Endothelial cell (in vitro differentiated cells): ENCODE data around the gene PLXNA1. TPM values are rescaled to one million over a fixed set of nuclear protein-coding genes. Genes with fewer than 3 reads are reported as not detected.

Experiments
- DNase-seq: peaks from one replicate; pipeline ENCODE4 v3.0.0; 2021; ENCODE audit warnings: low spot score
- H3K27ac Mint-ChIP-seq: one replicate; pipeline ENCODE4 v1.8.0; 2021; ENCODE audit warnings: mixed read lengths, inconsistent platforms; ENCODE audit not compliant: unreplicated experiment
- H3K27me3 Mint-ChIP-seq: one replicate; pipeline ENCODE4 v1.8.0; 2021; ENCODE audit warnings: mild to moderate bottlenecking, moderate library complexity, mixed read lengths, inconsistent platforms; ENCODE audit not compliant: unreplicated experiment
- H3K36me3 Mint-ChIP-seq: one replicate; pipeline ENCODE4 v1.8.0; 2021; ENCODE audit warnings: mild to moderate bottlenecking, low read depth, mixed read lengths, inconsistent platforms; ENCODE audit not compliant: unreplicated experiment
- H3K4me1 Mint-ChIP-seq: one replicate; pipeline ENCODE4 v1.8.0; 2021; ENCODE audit warnings: mild to moderate bottlenecking, mixed read lengths, inconsistent platforms; ENCODE audit not compliant: unreplicated experiment
- H3K4me3 Mint-ChIP-seq: one replicate; pipeline ENCODE4 v1.8.0; 2021; ENCODE audit warnings: mild to moderate bottlenecking, mixed read lengths, inconsistent platforms; ENCODE audit not compliant: unreplicated experiment
- H3K9me3 Mint-ChIP-seq: one replicate; pipeline ENCODE4 v1.8.0; 2021; ENCODE audit warnings: mixed read lengths, inconsistent platforms; ENCODE audit not compliant: unreplicated experiment
- total RNA-seq: library from RNA; stranded (reverse); fragmentation: NEBNext Ultra II Directional; extraction: Animal tissue kit (Norgen Biotek cat#: 25700); gene quantifications from one replicate; pipeline ENCODE4 v1.2.1, GENCODE V29; 2021; ENCODE audit not compliant: unreplicated experiment
- TF ChIP-seq, protein P1 (sequence below): fragments of 200-600 bp; sonication (generic); IDR thresholded peaks from one replicate; pipeline ENCODE4 v1.5.0; 2021; ENCODE audit warnings: antibody characterized with exemption; ENCODE audit not compliant: unreplicated experiment

Gene PLXNA1
- total RNA-seq, 1 donor from 2014 or later, result 31.8 TPM

DNA sequence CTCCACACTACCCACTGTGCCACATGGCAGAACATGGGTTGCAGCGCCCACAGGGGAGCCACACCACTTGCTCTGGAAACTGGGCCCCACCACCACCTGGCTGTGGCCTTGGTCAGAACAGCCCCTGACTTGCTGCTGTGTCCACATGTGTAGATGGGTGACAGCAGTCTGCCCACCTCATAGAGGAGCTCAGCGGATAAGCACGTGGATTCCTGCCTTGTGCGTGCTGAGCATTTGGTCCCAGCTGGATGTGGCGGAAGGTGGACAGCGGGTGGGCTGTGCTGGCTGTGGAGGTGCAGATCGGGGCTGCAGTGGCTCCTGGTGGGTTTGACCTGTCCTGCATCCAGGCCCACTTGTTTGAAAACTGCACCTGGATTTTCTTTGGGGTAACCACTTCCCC lies 6.0 kb upstream of the PLXNA1 start:
- DNase-seq, result no peak
- H3K9me3 Mint-ChIP-seq, result no peaks in the 10 kb centered on the region

DNA sequence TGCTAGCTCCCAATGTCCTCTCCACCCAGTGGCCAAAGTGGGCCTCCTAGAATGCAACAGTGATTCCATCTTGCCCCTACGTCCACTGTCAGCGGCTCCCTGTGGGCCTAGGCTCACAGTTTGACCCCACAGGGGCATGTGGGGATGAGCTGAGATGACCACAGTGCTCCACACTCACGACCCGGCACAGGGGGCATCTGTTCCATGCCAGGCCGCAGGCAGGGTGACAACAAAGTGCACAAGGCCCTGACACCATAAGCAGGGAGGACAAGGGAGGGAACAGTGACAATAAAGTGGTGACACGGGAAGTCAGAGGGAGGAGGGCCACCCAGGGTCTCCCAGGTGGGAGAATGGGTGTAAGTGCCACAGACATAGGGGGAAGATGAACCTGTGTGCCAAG lies 5.1 kb upstream of the PLXNA1 start:
- H3K36me3 Mint-ChIP-seq, result no peaks in the 10 kb centered on the region
- H3K4me1 Mint-ChIP-seq, result peaks cover 4% of the 10 kb centered on the region

More for the DNA sequence above, 6.0 kb upstream of the PLXNA1 start:
- H3K4me1 Mint-ChIP-seq, result peaks cover 4% of the 10 kb centered on the region
- TF ChIP-seq, protein P1, sequence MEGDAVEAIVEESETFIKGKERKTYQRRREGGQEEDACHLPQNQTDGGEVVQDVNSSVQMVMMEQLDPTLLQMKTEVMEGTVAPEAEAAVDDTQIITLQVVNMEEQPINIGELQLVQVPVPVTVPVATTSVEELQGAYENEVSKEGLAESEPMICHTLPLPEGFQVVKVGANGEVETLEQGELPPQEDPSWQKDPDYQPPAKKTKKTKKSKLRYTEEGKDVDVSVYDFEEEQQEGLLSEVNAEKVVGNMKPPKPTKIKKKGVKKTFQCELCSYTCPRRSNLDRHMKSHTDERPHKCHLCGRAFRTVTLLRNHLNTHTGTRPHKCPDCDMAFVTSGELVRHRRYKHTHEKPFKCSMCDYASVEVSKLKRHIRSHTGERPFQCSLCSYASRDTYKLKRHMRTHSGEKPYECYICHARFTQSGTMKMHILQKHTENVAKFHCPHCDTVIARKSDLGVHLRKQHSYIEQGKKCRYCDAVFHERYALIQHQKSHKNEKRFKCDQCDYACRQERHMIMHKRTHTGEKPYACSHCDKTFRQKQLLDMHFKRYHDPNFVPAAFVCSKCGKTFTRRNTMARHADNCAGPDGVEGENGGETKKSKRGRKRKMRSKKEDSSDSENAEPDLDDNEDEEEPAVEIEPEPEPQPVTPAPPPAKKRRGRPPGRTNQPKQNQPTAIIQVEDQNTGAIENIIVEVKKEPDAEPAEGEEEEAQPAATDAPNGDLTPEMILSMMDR, result no peak
- H3K4me3 Mint-ChIP-seq, result no peak overlapping the region
- peaks cover 14% of the 10 kb centered on the region for H3K27me3 Mint-ChIP-seq
- no peak overlapping the region for H3K27ac Mint-ChIP-seq
- H3K36me3 Mint-ChIP-seq, result no peaks in the 10 kb centered on the region

DNA sequence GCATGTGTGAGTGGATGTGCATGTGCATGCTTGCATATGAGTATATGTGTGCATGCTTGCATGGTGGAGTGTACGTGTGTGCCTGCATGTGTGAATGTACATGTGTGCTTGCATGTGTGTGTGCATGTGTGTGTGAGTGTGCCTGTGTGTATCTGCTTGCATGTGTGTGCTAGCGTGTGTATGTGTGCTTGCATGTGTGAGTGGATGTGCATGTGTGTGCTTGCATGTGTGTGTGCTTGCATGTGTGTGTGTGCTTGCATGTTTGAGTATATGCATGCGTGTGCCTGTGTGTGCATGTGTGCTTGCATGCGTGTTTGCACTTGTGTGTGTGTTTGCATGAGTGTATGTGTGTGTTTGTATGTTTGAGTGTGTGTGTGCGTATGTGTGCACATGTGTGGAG lies 4.6 kb upstream of the PLXNA1 start:
- no peak overlapping the region for H3K4me3 Mint-ChIP-seq
- no peaks in the 10 kb centered on the region for H3K36me3 Mint-ChIP-seq

More for the DNA sequence above, 5.1 kb upstream of the PLXNA1 start:
- H3K27ac Mint-ChIP-seq, result no peak overlapping the region
- H3K9me3 Mint-ChIP-seq, result no peaks in the 10 kb centered on the region
- no peak overlapping the region for H3K4me3 Mint-ChIP-seq
- DNase-seq, result no peak
- TF ChIP-seq, protein P1, result no peak
- peaks cover 15% of the 10 kb centered on the region for H3K27me3 Mint-ChIP-seq

GRCh38 chr3:126979046-126979628 lies 3.8 kb upstream of the PLXNA1 start:
- TF ChIP-seq, protein P1, result no peak
- Mint-ChIP-seq H3K36me3 (no peaks in the 10 kb centered on the region), H3K4me1 (peaks cover 4% of the 10 kb centered on the region), H3K27me3 (peaks cover 15% of the 10 kb centered on the region), H3K9me3 (no peaks in the 10 kb centered on the region), H3K27ac (no peak overlapping the region), H3K4me3 (no peak overlapping the region)
- no peak for DNase-seq

More for the DNA sequence above, 4.6 kb upstream of the PLXNA1 start:
- no peak for DNase-seq
- Mint-ChIP-seq H3K9me3 (no peaks in the 10 kb centered on the region), H3K27ac (peak overlapping the region; percentile 32), H3K27me3 (peaks cover 15% of the 10 kb centered on the region), H3K4me1 (peaks cover 4% of the 10 kb centered on the region)
- TF ChIP-seq, protein P1, result no peak

DNA sequence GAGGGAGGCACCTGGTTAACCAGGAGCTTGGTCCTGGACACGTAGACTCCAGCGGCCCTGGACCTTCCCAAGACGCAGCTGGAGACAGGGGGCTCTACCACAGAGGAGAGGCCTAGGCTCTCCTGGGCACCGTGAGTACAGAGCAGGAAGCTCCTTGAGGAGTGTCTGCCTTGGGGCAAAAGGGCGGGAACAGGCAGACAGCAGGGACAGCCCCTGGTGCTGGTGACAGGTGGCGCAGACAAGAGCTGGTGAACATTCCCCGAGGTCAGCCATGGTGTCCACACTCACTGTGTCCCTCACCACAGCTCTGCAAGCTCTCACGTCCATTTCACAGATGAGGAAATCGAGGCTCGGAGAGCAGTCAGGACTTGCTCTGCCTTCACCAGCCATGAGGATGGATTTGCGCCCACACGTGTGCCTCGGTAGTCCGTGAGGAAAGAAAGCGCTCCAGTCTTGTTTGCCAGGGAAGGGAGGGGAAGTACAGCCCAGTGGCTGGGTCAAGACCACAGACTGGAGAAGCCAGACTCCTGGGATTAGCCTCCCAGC lies 2.6 kb upstream of the PLXNA1 start:
- DNase-seq, result no peak
- TF ChIP-seq, protein P1, result no peak
- H3K27ac Mint-ChIP-seq, result no peak overlapping the region
- H3K4me1 Mint-ChIP-seq, result peaks cover 4% of the 10 kb centered on the region
- H3K27me3 Mint-ChIP-seq, result peaks cover 15% of the 10 kb centered on the region
- H3K4me3 Mint-ChIP-seq, result no peak overlapping the region
- no peaks in the 10 kb centered on the region for H3K36me3 Mint-ChIP-seq
- H3K9me3 Mint-ChIP-seq, result no peaks in the 10 kb centered on the region
